Hepatocyte (in vitro differentiated cells): ENCODE results near the gene PEAR1. TPM values are rescaled to one million over a fixed set of nuclear protein-coding genes. Genes with fewer than 3 reads are reported as not detected.

Source experiments
- DNase-seq: peaks from one replicate; pipeline ENCODE4 v3.0.0-alpha.2; 2016; ENCODE audit warnings: low spot score
- H2AFZ ChIP-seq: fragments of 200-600 bp; sonication (generic); 2 replicates; pipeline ENCODE4 v1.6.0; 2016; ENCODE audit warnings: antibody characterized with exemption, mild to moderate bottlenecking
- H3K27ac ChIP-seq: fragments of 200-600 bp; sonication (generic); 2 replicates; pipeline ENCODE4 v1.5.1; 2016; ENCODE audit warnings: mild to moderate bottlenecking
- H3K27me3 ChIP-seq: fragments of 200-600 bp; sonication (generic); 2 replicates; pipeline ENCODE4 v1.6.1; 2016
- H3K36me3 ChIP-seq: fragments of 200-600 bp; sonication (generic); replicated peaks from 2 replicates; pipeline ENCODE4 v1.5.1; 2016; ENCODE audit warnings: low read depth; ENCODE audit not compliant: insufficient read depth
- H3K4me1 ChIP-seq: fragments of 200-600 bp; sonication (generic); 2 replicates; pipeline ENCODE4 v1.5.1; 2016; ENCODE audit warnings: mild to moderate bottlenecking, moderate library complexity; ENCODE audit not compliant: insufficient read depth
- H3K4me2 ChIP-seq: fragments of 200-600 bp; sonication (generic); 2 replicates; pipeline ENCODE4 v1.6.0; 2016
- H3K4me3 ChIP-seq: fragments of 200-600 bp; sonication (generic); 2 replicates; pipeline ENCODE4 v1.5.1; 2016; ENCODE audit warnings: mild to moderate bottlenecking
- H3K79me2 ChIP-seq: fragments of 200-600 bp; sonication (generic); 2 replicates; pipeline ENCODE4 v1.6.0; 2017; ENCODE audit warnings: mild to moderate bottlenecking
- H3K9me2 ChIP-seq: fragments of 200-600 bp; sonication (generic); replicated peaks from 2 replicates; pipeline ENCODE4 v1.6.0; 2017; ENCODE audit warnings: mild to moderate bottlenecking; ENCODE audit not compliant: insufficient read depth
- H3K9me3 ChIP-seq: fragments of 200-600 bp; sonication (generic); 2 replicates; pipeline ENCODE4 v1.5.1; 2016; ENCODE audit warnings: low read depth, mild to moderate bottlenecking
- H4K20me1 ChIP-seq: fragments of 200-600 bp; sonication (generic); 2 replicates; pipeline ENCODE4 v1.6.0; 2016; ENCODE audit warnings: mild to moderate bottlenecking; ENCODE audit not compliant: insufficient read depth, poor library complexity, severe bottlenecking
- EZH2 ChIP-seq: fragments of 200-600 bp; sonication (generic); IDR thresholded peaks from 2 replicates; pipeline ENCODE4 v1.6.1; 2016; ENCODE audit warnings: antibody characterized with exemption, mild to moderate bottlenecking, borderline replicate concordance
- EZH2phosphoT487 ChIP-seq: fragments of 200-600 bp; sonication (generic); IDR thresholded peaks from one replicate; pipeline ENCODE4 v1.6.1; 2018; ENCODE audit warnings: antibody characterized with exemption, mild to moderate bottlenecking, low read depth, moderate library complexity; ENCODE audit not compliant: unreplicated experiment, severe bottlenecking
- WGBS: methylation state at CpG from one replicate; pipeline ENCODE4 v1.1.6; 2016; ENCODE audit warnings: low lambda C conversion rate; ENCODE audit errors: missing lambda C conversion rate; 5-methylcytosine and 5-hydroxymethylcytosine counted together
- polyA plus RNA-seq: library from polyadenylated mRNA; unstranded; fragments of >200 nt; fragmentation: Nextera tagmentation; extraction: Ambion mirVana; gene quantifications from 2 replicates; pipeline ENCODE4 v1.2.1, GENCODE V29; 2016
- total RNA-seq: library from RNA; depleted of rRNA; stranded (reverse); fragments of >200 nt; gene quantifications from 2 replicates; pipeline ENCODE4 v1.2.3, GENCODE V29; 2014
- TF ChIP-seq, protein P1 (sequence below): fragments of 200-600 bp; sonication (generic); IDR thresholded peaks from 2 replicates; pipeline ENCODE4 v1.5.1; 2016; ENCODE audit warnings: antibody characterized with exemption, mild to moderate bottlenecking; ENCODE audit not compliant: poor library complexity

Gene PEAR1
- total and polyA plus RNA-seq, 2 experiments from 2014 or later = 5.3 to 6.3 TPM

DNA sequence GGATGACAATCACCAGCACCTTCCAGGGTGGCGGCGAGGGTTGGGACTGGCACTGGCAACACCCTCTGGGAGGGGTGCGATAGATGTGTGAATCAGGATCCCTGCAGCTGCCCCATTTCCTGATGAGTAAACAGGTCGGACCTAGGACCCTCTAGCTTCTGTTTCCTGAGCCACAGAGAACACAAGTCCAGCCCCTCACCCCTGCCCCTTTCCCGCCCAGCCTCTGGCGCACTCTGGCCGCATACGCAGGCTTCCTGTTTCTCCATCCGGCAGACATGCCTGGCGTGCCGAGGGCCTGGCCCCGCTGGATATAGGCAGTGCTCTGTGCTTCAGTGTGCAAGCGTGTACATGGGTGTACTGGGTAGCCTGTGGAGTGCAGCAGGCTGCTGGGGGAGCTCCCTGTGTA, 4.6 kb downstream of the PEAR1 start:
- 62% methylated on average over 13 of the region's 13 CpGs for WGBS
- no peak overlapping the region for H3K4me3 ChIP-seq
- DNase-seq = peak; percentile 47
- no peak overlapping the region for H2AFZ ChIP-seq
- H3K79me2 ChIP-seq = no peaks in the 10 kb centered on the region
- H4K20me1 ChIP-seq = no peaks in the 10 kb centered on the region
- H3K4me2 ChIP-seq = peak overlapping the region; percentile 19
- TF ChIP-seq, protein P1, sequence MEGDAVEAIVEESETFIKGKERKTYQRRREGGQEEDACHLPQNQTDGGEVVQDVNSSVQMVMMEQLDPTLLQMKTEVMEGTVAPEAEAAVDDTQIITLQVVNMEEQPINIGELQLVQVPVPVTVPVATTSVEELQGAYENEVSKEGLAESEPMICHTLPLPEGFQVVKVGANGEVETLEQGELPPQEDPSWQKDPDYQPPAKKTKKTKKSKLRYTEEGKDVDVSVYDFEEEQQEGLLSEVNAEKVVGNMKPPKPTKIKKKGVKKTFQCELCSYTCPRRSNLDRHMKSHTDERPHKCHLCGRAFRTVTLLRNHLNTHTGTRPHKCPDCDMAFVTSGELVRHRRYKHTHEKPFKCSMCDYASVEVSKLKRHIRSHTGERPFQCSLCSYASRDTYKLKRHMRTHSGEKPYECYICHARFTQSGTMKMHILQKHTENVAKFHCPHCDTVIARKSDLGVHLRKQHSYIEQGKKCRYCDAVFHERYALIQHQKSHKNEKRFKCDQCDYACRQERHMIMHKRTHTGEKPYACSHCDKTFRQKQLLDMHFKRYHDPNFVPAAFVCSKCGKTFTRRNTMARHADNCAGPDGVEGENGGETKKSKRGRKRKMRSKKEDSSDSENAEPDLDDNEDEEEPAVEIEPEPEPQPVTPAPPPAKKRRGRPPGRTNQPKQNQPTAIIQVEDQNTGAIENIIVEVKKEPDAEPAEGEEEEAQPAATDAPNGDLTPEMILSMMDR = no peak
- no peak for TF ChIP-seq EZH2phosphoT487
- no peak for TF ChIP-seq EZH2
- H3K9me2 ChIP-seq = no peaks in the 10 kb centered on the region
- H3K27ac ChIP-seq = peak overlapping the region; percentile 60
- H3K9me3 ChIP-seq = no peaks in the 10 kb centered on the region
- H3K36me3 ChIP-seq = no peaks in the 10 kb centered on the region
- peaks cover 2% of the 10 kb centered on the region for H3K4me1 ChIP-seq
- H3K27me3 ChIP-seq = peaks cover 15% of the 10 kb centered on the region

DNA sequence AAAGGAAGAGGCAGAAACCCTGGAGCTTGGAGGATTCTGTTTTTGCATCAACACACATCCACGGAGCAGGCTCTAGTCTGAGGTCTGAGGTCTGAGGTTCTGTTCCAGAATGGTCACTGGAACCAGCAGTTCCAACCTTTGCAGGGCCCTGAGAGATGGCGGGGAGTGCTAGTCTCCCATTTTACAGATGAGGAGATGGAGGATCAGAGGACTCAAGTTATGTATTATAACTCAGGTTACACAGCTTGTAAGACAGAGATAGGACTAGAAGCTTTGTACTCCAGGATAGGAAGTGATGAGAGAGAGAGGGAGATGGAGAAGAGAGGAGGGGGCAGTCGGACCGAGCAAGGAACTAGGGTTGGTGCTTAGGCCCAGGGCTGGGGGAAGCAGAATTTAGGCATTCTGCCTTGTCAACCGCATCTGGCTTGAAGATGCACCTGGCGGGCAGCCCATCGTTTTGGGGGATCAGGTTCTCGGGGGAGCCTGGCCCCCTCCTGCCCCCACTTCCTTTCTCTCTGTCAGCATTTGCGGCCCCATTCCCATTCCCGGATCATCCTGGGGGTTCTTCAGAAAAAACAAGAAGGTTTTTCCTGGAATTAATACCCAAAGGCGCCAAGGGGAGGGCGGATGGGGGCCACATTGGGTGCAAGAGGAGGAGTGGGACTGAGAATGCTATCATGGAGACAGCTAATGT, 5.6 kb downstream of the PEAR1 start:
- no peaks in the 10 kb centered on the region for H3K9me2 ChIP-seq
- TF ChIP-seq EZH2phosphoT487 = no peak
- TF ChIP-seq, protein P1 = no peak
- no peak for TF ChIP-seq EZH2
- H3K9me3 ChIP-seq = no peaks in the 10 kb centered on the region
- peaks cover 5% of the 10 kb centered on the region for H3K27me3 ChIP-seq
- H3K27ac ChIP-seq = peak overlapping the region; percentile 43
- 91% methylated on average over 12 of the region's 12 CpGs for whole genome bisulfite sequencing
- no peaks in the 10 kb centered on the region for H3K36me3 ChIP-seq
- DNase-seq = no peak
- H3K79me2 ChIP-seq = no peaks in the 10 kb centered on the region
- no peak overlapping the region for H3K4me3 ChIP-seq
- H4K20me1 ChIP-seq = no peaks in the 10 kb centered on the region
- no peak overlapping the region for H3K4me2 ChIP-seq
- no peaks in the 10 kb centered on the region for H3K4me1 ChIP-seq
- H2AFZ ChIP-seq = no peak overlapping the region

DNA sequence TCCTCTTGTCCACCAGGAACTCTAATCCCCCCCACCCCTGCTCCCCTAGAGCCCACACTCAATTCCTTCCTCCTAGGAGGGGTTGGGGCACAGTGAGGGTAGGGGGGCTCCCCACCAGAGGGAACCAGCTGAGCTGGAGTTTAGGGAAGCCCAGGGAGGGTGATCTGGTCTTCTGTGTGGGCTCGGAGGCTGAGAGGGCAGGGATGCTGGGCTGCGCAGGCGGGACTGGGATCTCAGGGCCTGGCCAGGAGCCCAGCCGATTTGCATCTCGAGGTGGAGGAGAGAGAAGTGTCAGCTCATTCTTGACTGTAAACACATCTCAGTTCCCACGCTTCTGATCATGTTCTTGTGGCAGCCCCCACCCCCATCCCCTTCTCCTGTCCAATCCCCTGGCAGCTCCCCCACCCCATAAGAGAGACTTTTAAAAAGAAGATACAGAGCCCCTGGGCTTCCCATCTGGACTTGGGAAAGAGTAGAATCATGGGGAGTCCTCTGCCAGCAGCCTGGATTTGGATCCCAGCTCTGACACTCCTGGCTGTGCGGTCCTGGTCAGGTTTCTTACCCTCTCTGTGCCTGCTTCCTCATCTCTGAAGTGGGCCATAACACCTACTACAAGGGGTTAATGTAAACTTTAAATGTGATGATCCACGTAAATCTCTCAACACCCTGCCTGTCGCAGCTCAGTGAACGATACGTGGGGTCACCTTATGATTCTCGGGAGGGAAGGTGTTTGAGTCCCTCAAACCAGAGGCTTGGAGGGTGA, 6.6 kb downstream of the PEAR1 start:
- no peak for DNase-seq
- 54% methylated on average over 11 of the region's 12 CpGs for WGBS
- Histone ChIP-seq H3K4me1 (no peaks in the 10 kb centered on the region), H3K9me2 (no peaks in the 10 kb centered on the region), H3K36me3 (no peaks in the 10 kb centered on the region), H3K9me3 (no peaks in the 10 kb centered on the region), H4K20me1 (no peaks in the 10 kb centered on the region), H3K79me2 (no peaks in the 10 kb centered on the region), H3K27ac (no peak overlapping the region), H3K4me2 (no peak overlapping the region), H2AFZ (no peak overlapping the region), H3K4me3 (no peak overlapping the region), H3K27me3 (peaks cover 5% of the 10 kb centered on the region)
- TF ChIP-seq, protein P1 = no peak
- TF ChIP-seq EZH2phosphoT487 (no peak), EZH2 (no peak)
